ENCODE data around the gene GTF3C5. TPM values are rescaled to one million over a fixed set of nuclear protein-coding genes. Genes with fewer than 3 reads are reported as not detected.
A peak's percentile ranks its signal among the peaks of the same experiment; 100 is the strongest.
"Not testable (repeated sequence)": the region's sequence is repeated elsewhere in the genome, so short reads cannot be mapped to it uniquely, and the experiment has no call there.

Gene GTF3C5, protein sequence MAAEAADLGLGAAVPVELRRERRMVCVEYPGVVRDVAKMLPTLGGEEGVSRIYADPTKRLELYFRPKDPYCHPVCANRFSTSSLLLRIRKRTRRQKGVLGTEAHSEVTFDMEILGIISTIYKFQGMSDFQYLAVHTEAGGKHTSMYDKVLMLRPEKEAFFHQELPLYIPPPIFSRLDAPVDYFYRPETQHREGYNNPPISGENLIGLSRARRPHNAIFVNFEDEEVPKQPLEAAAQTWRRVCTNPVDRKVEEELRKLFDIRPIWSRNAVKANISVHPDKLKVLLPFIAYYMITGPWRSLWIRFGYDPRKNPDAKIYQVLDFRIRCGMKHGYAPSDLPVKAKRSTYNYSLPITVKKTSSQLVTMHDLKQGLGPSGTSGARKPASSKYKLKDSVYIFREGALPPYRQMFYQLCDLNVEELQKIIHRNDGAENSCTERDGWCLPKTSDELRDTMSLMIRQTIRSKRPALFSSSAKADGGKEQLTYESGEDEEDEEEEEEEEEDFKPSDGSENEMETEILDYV
- 46.2 TPM for polyA plus RNA-seq (ENCODE audit: insufficient read length)

DNA sequence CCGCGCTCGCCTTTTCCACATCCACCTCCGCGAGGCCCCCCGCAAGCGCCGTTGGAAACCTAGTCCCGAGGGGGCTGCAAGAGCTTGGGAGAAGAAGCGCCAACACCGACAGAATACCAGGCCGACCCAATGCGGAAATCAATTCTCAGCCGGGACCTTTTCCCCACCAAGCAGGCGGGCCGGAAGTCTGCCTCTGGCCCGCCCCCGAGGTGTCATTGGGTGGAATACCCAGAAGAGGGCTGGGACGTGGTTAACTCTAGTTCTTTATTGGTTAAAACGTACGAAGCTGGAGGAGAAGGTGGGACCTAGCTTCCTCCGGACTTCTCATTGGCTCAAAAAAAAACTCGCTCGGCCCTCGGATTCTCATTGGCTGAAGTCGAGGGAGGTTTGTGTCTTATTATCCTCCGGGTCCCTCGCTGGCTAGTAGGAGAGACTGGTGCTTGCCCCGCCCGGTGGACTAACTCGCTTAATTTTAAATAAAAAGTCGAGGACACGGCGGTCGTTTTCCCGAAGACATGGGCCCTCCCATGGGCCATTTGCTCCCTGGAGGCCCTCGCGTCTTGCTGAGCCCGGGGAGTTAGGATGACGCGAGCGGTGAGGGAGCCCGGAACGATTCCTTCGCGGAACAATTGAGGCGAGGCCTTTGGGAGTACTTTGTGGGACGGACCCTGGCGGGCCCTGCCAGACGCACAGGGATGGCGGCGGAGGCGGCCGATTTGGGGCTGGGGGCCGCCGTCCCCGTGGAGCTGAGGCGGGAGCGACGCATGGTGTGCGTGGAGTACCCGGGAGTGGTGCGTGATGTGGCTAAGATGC is at the start of gene GTF3C5:
Gene GTF3C5, plus strand, starts transcription at position 681 of the 813 bp plus-strand sequence. Its CDS starts 15 bp downstream, at position 696.
- DNase-seq (ENCODE audit: low read depth), result peak; percentile 98

DNA sequence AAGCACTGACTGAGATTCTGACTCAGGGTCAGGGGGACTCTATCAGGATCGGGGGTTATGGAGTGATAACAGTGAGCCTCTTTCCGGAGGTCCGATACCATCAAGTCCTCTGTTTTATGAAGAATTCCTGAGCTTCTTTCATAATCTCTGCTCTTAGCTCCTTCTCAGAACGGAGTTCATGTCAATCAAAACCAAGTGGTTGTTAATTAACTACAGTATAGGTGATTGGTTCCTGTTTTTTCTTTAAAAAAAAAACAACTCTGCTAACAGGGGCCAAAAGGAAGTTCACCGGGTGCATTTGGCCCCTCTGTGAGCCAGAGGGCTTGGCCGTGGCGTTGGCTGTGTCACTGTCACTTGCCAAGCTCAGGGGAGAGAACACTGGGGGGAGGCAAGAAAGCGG is 48.3 kb upstream of the GTF3C5 start:
- no peak for DNase-seq (ENCODE audit: low read depth)

DNA sequence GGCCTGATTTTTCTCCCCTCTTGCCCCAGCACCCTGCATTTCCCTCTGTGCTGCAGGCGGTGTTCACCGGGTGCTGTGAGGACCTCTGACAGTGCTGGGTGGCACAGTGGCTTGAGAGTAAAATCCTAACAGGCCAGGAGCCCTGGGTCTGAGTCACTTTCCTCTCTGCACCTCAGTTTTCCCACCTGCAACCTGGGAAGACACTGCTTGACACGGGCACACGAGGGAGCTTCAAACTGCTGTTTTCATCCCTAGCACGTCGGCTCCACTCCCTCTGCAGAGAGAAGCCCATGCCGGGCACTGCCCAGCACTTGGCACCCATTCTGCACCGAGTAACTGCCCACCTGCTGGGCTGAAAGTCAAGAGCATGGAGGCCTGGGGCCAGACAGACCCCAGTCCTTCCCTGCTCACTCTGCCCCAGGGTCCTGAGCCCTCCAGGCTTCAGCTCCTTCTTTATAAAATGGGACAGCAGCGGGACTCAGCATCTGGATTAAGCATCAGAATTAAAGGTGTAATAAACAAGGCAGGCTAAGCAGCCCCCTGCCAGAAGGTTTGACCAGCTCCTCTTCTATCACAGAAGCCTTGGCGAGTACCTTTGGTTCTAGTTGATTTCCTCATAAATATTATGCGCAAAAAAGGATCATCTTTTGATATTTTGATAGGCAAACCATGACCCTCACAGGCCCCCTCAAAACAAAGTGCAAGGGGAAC is 47.2 kb upstream of the GTF3C5 start:
- no peak for DNase-seq (ENCODE audit: low read depth)

DNA sequence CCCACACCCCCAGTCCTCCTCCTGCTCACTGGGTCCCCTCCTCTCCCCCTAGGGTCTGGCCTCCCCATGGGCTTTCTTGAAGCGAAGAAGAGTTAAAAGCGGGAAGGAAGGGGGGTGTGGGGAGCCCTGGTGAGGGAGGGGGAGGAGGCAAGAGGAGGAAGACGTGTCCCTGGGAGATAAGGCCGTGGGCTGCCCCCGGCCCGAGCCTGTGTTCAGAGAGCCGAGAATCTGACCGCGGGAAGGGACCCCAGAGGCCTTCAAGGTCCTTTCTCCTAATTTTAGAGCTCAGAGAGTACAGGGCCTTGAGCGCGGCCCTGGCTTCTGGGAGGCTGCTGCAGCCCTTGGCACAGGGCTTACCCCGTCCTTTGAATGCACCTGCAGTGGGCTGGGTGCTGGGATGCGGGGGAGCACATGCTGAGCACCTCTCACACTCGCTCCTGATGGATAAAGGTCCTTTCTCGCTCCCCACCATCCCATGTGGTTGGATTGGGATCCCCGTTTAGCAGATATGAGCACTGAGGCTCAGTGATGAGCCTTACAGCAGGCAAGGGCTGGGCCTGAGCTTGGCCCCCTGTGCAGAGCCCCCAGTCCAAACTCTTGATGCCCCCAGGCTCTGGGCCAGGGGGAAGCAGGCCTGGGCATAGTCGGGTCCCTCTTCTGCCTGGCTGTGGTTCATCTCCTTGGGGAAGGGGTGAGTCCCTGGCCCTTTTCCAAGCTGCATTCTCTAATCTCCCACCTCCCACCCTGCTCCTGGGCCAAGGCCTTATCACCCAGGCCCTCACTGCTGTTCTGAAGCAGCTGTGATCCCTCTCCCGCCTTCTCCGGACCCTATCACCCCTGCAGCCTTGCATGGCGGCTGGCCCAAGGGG is 46.4 kb upstream of the GTF3C5 start:
- no peak for DNase-seq (ENCODE audit: low read depth)

DNA sequence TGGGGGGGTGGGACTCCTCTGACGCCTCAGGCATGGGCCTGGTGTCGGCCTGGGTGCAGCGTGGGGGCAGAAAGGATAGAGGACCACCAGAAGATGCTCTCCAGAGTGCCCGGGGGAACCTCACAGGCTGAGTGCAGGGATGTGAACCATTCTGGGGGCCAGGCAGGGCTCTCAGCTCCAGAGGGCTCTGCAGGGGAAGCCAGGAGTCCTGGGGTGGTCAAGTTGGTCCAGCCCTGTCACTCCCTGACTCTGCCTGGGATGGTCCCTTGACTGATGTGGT is 45.8 kb upstream of the GTF3C5 start:
- no peak for DNase-seq (ENCODE audit: low read depth)

DNA sequence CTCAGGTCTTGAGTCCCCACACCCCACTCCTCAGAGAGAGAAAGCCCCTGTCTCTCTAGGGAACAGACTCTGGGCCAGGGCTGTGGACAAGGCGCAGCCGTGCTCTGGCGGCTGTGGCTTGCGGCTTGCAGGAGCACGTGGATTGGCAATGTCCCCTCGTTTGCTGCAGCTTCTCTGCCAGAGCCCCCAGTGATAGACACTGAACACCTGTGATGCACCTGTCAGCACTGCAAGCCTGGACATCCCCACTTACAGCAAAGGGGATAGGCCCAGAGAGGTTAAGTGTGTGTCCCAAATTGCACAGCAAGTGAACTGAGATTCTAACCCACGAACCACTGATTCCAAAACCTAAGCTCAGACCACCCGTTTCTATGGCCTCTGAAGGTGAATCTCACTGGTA is 45.3 kb upstream of the GTF3C5 start:
- DNase-seq (ENCODE audit: low read depth), result no peak

DNA sequence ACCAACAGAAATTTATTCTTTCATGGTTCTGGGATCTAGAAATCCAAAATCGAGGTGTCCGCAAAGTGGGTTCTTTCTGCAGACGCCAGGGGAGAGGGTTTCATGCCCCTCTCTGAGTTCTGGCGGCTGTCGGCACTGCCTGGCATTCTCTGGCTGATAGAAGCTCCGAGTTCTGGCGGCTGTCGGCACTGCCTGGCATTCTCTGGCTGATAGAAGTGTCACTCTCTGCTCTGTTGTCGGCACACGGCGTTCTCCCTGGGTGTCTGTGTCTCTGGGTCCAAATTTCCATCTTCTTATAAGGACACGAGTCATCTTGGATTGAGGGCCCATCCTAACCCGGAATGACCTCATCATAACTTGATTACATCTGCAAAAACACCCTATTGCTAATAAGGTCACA is 44.7 kb upstream of the GTF3C5 start:
- no peak for DNase-seq (ENCODE audit: low read depth)

DNA sequence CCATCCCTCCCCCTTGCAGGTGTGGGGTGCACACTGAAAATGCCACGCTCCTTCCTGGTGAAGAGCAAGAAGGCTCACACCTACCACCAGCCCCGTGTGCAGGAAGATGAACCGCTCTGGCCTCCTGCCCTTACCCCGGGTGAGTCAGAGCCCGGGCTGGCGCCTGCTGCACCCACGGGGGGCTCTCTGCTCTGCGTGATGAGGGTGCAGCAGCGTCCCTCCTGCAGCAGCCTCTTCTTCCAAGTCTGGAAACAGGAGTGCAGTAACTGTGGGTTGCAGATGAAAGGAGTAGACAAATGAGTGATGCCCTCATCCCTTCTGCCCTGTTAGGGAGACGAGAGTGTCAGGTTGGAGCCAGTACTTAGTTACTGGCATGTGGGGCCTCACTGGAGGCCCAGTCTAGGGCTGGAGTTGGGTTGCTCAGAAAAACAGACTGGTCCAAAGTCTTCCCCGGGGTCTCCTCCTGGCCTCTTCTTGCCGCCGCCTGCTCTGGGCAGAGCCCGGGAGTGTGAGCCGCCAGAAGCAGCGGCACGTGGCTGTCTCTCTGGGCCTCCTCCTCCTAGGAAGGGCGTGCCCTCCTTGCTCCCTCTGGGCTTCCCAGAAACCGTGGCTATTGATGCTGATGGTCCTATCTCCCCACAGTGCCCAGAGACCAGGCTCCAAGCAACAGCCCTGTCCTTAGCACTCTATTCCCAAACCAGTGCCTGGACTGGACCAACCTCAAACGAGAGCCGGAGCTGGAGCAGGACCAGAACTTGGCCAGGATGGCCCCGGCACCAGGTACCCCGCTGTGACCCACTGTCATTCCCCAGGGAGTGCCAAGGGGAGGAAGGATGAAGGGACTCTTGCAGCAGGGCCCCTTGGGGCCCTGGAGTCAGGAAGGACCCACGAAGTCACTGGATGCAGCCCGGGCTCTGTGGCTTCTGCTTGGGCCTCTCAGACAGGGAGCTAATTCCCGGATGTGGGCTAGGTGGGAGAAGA is 43.9 kb upstream of the GTF3C5 start:
- no peak for DNase-seq (ENCODE audit: low read depth)

DNA sequence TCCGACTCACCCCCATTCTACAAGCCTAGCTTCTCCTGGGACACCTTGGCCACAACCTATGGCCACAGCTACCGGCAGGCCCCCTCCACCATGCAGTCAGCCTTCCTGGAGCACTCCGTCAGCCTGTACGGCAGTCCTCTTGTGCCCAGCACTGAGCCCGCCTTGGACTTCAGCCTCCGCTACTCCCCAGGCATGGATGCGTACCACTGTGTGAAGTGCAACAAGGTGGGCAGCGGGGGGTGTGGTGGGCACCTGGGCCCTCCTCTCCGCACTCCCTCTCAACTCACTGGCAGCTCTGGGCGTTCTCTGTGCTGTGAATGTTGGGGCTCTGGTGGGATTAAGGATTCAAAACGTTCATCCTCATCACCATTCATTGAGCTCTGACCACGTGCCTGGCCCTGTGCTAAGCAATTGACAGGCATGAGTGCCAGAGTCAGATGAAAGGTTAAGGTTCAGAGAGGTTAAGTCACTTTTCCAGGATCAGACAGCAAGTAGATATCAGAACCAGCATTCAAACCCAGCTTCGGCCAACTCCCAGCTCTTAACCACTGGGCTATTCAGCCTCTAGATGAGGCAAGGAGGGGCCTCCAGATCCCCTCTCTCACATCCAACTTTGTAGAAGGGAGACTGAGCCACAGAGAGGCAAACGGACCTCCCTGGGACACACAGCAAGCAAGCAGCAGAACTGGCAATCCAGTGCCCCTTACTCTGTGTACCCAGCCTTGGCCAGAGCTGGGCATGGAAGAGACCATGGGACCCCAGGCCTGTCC is 42.4 kb upstream of the GTF3C5 start:
- no peak for DNase-seq (ENCODE audit: low read depth)

DNA sequence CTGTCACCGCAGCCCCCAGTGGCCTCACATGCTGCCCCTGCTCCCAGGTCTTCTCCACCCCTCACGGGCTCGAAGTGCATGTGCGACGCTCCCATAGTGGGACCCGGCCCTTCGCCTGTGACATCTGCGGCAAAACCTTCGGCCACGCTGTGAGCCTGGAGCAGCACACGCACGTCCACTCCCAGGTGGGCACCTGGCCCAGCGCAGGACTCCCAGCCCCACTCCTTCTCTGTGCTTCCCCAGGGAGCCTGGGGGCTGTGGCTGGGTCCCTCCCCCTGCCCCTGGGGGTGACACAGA is 41.8 kb upstream of the GTF3C5 start:
- no peak for DNase-seq (ENCODE audit: low read depth)

DNA sequence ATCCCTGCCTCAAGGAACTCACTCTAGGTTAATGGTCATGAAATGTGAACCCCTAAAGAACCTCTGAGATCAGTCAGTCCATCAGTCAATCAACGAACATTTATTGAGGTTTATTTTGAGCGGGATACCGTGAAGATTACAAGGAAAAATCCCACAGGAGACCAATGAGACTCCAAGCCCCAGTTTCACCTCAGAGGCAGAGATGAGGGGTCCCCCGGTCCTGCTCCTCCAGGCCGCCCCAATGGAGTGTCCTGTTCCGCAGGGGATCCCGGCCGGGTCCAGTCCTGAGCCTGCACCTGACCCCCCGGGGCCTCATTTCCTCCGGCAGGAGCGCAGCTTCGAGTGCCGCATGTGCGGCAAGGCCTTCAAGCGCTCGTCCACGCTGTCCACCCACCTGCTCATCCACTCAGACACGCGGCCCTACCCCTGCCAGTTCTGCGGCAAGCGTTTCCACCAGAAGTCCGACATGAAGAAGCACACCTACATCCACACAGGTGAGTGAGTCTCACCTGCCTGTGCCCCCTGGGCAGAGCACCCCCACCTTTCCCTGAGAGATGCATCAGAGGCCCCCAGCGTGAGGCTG is 41.3 kb upstream of the GTF3C5 start:
- no peak for DNase-seq (ENCODE audit: low read depth)

DNA sequence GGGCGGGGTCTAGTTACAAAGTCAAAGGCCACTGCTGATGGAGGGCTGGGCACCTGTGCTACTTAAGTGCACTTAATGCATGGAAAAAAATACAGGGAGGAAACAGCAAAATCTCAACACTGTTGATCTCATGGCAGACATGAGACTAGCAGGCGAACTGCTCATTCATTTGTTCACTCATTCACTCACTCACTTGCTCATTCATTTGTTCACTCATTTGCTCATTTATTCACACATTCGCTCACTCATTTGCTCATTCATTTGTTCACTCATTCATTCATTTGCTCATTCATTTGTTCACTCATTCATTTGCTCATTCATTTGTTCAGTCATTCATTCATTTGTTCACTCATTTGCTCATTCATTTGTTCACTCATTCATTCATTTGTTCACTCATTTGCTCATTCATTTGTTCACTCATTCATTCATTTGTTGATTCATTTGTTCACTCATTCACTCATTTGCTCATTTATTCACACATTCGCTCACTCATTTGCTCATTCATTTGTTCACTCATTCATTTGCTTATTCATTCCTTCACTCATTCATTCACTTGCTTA is 40.7 kb upstream of the GTF3C5 start:
- not testable (repeated sequence) for DNase-seq (ENCODE audit: low read depth)

DNA sequence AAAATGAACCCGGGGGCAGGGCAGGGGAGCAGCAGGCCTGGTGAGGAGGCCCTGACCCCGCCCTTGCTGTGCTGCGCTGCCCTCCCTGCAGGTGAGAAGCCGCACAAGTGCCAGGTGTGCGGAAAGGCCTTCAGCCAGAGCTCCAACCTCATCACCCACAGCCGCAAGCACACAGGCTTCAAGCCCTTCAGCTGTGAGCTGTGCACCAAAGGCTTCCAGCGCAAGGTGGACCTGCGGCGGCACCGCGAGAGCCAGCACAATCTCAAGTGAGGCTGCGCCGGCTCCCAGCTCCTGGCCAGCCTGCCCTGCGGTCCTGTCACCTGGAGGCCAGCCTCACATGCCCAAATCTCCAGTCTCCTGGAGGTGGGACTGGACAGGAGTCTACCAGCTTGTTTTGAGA is 40.0 kb upstream of the GTF3C5 start:
- no peak for DNase-seq (ENCODE audit: low read depth)

DNA sequence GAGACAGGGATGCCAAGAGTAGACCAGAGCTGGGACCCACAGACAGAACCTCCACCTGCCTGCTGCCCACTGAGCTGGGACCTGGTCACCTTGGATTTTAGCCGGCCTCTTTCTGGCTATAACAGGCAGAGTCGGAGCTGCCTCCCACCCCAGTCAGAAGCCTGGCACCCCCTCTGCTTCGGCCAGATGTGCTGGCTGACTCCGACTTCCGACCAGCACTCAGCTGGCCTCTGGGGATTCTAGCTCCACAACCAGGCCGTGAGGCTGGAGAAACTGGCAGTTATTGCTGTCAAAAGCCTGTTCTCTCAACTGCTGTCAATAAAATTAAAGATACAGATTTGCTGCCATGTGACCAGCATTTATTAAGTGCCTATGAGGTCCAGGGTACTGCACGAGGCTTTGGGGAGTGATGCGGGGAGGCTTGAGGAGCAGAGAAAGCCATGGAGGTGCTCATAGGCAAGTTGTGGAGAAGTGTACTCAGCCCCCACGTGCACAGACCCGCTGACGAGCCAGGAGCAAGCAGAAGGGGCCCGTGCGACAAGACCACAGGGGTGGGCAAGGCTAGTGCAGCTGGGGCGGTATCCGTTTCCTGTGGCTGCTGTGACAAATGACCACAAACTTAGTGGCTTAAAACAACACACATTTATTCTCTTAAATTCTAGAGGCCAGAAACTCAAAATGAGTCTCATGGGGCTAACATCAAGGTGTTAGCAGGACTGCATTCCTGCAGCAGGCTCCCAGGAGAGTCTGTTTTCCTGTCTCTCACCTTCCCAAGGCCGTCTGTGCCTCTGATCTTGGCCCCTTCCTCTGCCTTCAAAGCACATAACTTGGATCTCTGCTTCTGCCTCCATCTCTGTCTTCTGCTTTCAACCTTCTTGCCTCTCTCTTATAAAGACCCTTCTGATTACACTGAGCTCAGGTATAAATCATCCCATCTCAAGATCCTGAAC is 39.2 kb upstream of the GTF3C5 start:
- DNase-seq (ENCODE audit: low read depth), result no peak

DNA sequence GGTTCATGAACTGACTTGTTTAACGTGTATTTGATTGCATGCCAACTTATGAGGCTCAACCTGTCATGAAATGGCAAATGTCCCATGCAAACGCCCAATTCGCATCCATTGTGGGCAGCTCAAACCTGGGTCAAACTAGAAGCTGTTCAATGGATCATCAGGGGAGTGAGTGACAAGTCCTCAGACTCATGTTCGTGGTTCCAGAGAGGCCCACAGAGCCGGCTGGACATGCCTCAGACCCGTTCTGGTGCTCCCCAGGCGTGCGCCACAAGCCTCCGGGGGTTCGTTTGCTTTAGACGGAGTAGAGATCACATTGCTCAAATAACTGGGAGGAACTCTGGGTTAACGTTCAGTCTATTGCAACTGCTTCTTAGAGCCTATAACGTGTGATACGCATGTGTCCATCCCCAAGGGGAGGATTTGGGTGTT is 37.3 kb upstream of the GTF3C5 start:
- no peak for DNase-seq (ENCODE audit: low read depth)

DNA sequence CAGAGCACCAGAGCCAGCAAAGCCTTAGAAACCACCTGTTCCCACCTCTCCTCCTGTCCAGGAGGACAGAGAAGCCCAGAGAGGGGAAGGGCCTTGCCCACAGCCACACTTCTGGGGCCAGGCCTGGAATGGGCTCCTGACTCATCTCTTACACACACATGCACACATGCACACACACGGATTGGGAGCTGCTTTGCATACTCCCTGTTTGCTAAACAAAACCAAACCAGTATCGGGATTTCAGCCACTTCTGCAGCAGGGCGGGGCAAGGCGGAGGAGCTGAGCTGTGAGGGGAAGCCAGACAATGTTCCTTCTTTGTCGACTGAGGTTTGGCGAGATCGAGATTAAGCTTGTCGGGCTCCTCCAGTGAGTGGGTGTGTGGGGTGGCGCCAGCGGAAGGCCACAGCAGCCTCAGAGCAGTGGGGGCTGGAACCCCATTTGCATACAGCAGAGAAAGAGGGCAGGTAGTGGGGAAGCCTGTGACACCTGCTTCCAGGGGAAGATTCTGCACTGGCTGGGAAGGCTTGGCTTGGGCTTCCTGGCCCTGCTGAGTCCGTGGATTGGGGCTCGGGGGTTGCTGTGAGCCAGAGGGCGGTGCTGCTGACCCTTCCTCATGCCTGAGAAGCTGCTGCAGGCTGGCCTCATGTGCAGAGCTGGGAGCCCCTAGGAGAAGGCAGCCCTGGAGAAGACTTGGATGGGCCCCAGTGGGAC is 36.2 kb upstream of the GTF3C5 start:
- DNase-seq (ENCODE audit: low read depth), result no peak

DNA sequence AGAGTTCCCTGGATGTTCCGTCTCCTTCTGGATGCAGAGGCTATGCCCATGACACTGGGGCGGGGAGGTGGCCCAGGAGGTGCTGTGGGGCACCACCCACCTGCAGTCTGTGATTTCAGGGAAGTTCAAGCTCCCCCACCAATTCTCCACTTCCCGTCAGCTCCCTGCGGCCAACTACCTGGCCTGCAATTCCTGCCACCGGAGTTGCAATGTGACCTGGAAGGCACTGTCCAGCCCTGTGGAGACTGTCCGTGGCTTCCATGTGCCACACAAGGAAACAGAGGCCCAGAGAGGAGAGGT is 35.7 kb upstream of the GTF3C5 start:
- no peak for DNase-seq (ENCODE audit: low read depth)

All from forelimb muscle (tissue), 1 donor.